Transverse colon (tissue), 4 donors: ENCODE results near the gene MLF1.

Source experiments
- POLR2A ChIP-seq: fragments of 450-650 bp; IDR thresholded peaks from one replicate; pipeline ENCODE4 v1.6.1; 2016; ENCODE audit warnings: antibody characterized with exemption, mild to moderate bottlenecking, moderate library complexity
- POLR2AphosphoS5 ChIP-seq, 3 donors: sonication (generic); formaldehyde crosslinking; IDR thresholded peaks; one replicate each; pipeline ENCODE4 v1.6.1; 2016; ENCODE audit warnings: antibody characterized with exemption in 3 of 3
- TF ChIP-seq, protein P1 (sequence below), 5 experiments: fragments of 200-600 bp in 3 of 5; fragments of 450-650 bp in 2 of 5; sonication (generic) in 3 of 5; IDR thresholded peaks; 1 replicate in 2 of 5; 2 replicates in 3 of 5; pipeline ENCODE4 v1.5.1; 2016 to 2017; ENCODE audit warnings: antibody characterized with exemption in 5 of 5, inconsistent platforms in 3 of 5, mild to moderate bottlenecking in 2 of 5, moderate library complexity in 1 of 5

DNA sequence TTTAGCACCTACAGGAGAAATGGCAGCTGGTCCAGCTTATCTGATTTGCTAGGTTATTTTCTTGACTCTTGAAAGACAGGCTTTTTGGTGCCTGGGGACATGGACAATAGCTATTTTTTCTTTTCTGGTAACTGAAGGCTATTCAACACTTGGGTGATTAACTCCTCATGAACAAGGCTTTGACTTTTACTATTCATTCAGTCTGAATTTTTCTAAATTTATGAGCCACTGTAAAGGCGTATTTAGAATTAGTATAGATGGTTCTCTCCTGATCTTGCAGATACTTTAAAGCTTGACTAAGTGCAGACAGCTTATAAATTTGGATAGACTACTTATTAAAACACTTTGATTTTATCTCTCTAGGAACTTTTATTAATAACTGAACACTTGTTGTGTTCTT is 54.9 kb downstream of the MLF1 start:
- TF ChIP-seq, protein P1, sequence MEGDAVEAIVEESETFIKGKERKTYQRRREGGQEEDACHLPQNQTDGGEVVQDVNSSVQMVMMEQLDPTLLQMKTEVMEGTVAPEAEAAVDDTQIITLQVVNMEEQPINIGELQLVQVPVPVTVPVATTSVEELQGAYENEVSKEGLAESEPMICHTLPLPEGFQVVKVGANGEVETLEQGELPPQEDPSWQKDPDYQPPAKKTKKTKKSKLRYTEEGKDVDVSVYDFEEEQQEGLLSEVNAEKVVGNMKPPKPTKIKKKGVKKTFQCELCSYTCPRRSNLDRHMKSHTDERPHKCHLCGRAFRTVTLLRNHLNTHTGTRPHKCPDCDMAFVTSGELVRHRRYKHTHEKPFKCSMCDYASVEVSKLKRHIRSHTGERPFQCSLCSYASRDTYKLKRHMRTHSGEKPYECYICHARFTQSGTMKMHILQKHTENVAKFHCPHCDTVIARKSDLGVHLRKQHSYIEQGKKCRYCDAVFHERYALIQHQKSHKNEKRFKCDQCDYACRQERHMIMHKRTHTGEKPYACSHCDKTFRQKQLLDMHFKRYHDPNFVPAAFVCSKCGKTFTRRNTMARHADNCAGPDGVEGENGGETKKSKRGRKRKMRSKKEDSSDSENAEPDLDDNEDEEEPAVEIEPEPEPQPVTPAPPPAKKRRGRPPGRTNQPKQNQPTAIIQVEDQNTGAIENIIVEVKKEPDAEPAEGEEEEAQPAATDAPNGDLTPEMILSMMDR (IDR thresholded peaks at IDR 0.05) = no peak
- TF ChIP-seq POLR2A (no peak), POLR2AphosphoS5 (IDR thresholded peaks at IDR 0.05) (no peak)
